Common myeloid progenitor, CD34-positive (primary cell): ENCODE data around the gene ZNF790.

ENCODE experiments used
- CTCF ChIA-PET: fragments of 350-600 bp; sonication (Branson Sonifier 250); formaldehyde crosslinking; loops from one replicate; lab custom pipeline; 2021; ENCODE audit warnings: antibody characterized with exemption; lab: Charles Lee
- POLR2A ChIA-PET: fragments of 350-600 bp; sonication (Branson Sonifier 250); formaldehyde crosslinking; loops from one replicate; lab custom pipeline; 2021; ENCODE audit warnings: antibody characterized with exemption; lab: Charles Lee
- DNase-seq, 3 donors: peaks; one replicate each; pipeline versions ENCODE4 v3.0.0 to v3.0.0-alpha.2; 2013
- H3K27ac ChIP-seq, 2 experiments: 1 replicate in 1 of 2; 2 replicates in 1 of 2; pipeline ENCODE4 v1.7.0; 2013; ENCODE audit warnings: inconsistent platforms in 2 of 2, low read length in 2 of 2, mild to moderate bottlenecking in 2 of 2, low read depth in 1 of 2, moderate library complexity in 1 of 2; ENCODE audit not compliant: severe bottlenecking in 2 of 2, insufficient read depth in 1 of 2, poor library complexity in 1 of 2
- H3K27me3 ChIP-seq, 5 experiments: replicated peaks in 2 of 5; 1 replicate in 3 of 5; 2 replicates in 2 of 5; pipeline versions ENCODE4 v1.6.1 to v1.7.0; 2013; ENCODE audit warnings: low read length in 4 of 5, mild to moderate bottlenecking in 2 of 5, moderate library complexity in 2 of 5, inconsistent platforms in 1 of 5; ENCODE audit not compliant: insufficient read depth in 5 of 5, control insufficient read depth in 4 of 5
- H3K36me3 ChIP-seq, 4 experiments: 1 replicate in 2 of 4; 2 replicates in 2 of 4; pipeline versions ENCODE4 v1.6.1 to v1.7.0; 2013; ENCODE audit warnings: low read length in 3 of 4, control low read depth in 1 of 4, mild to moderate bottlenecking in 1 of 4; ENCODE audit not compliant: control insufficient read depth in 4 of 4, insufficient read depth in 4 of 4
- H3K4me1 ChIP-seq, 4 experiments: 1 replicate in 3 of 4; 2 replicates in 1 of 4; pipeline versions ENCODE4 v1.6.1 to v1.7.1; 2013; ENCODE audit warnings: low read length in 3 of 4, mild to moderate bottlenecking in 3 of 4, control low read depth in 1 of 4, inconsistent platforms in 1 of 4, moderate library complexity in 1 of 4; ENCODE audit not compliant: control insufficient read depth in 4 of 4, insufficient read depth in 4 of 4; ENCODE audit errors: control extremely low read depth in 1 of 4
- H3K4me3 ChIP-seq, 7 experiments: 1 replicate in 4 of 7; 2 replicates in 3 of 7; pipeline versions ENCODE4 v1.5.1 to v1.7.0; 2013; ENCODE audit warnings: mild to moderate bottlenecking in 7 of 7, low read length in 6 of 7, moderate library complexity in 6 of 7, inconsistent platforms in 2 of 7, low read depth in 2 of 7, control low read depth in 1 of 7; ENCODE audit not compliant: insufficient read depth in 4 of 7, control insufficient read depth in 1 of 7; ENCODE audit errors: extremely low read depth in 1 of 7
- H3K9me3 ChIP-seq, 5 experiments: 1 replicate in 4 of 5; 2 replicates in 1 of 5; pipeline versions ENCODE4 v1.6.1 to v1.7.1; 2013; ENCODE audit warnings: low read length in 4 of 5, mild to moderate bottlenecking in 2 of 5, inconsistent platforms in 1 of 5, low read depth in 1 of 5, moderate library complexity in 1 of 5; ENCODE audit not compliant: control insufficient read depth in 4 of 5, insufficient read depth in 2 of 5; ENCODE audit errors: control extremely low read depth in 1 of 5
- WGBS: methylation state at CpG from one replicate; pipeline ENCODE4 v1.1.5; 2013; ENCODE audit not compliant: insufficient coverage; 5-methylcytosine and 5-hydroxymethylcytosine counted together

The ZNF790 gene

GRCh38 chr19:36772311-36773222, 65.6 kb downstream of the ZNF790 start, which contains the start of gene ZNF850:
ZNF850 (minus strand) TSS chr19:36772807; CDS start chr19:36762606, 10,201 bp downstream.
- POLR2A ChIA-PET: interaction anchor here (0.7 kb wide), 1 partner anchor 445 kb away, joined by 3 read pairs; the partner anchor contains the start of gene ZNF383
- WGBS: 0% methylated on average over 43 of the region's 57 CpGs
- peak; percentile 96 to 98 (median 97) for DNase-seq
- H3K36me3 ChIP-seq: peaks cover 0 to 12% (median 4%) of the 10 kb centered on the region in 4 experiments
- H3K4me1 ChIP-seq: peaks cover 0 to 20% (median 9%) of the 10 kb centered on the region in 4 experiments
- CTCF ChIA-PET: no interaction called here
- H3K4me3 ChIP-seq: peak within 1 kb of the TSS; percentile 88 to 99 (median 95)
- peak within 1 kb of the TSS; percentile 77 to 89 for H3K27ac ChIP-seq
- H3K9me3 ChIP-seq: peaks cover 1 to 56% (median 35%) of the 10 kb centered on the region in 5 experiments
- H3K27me3 ChIP-seq: no peaks in the 10 kb centered on the region

DNA sequence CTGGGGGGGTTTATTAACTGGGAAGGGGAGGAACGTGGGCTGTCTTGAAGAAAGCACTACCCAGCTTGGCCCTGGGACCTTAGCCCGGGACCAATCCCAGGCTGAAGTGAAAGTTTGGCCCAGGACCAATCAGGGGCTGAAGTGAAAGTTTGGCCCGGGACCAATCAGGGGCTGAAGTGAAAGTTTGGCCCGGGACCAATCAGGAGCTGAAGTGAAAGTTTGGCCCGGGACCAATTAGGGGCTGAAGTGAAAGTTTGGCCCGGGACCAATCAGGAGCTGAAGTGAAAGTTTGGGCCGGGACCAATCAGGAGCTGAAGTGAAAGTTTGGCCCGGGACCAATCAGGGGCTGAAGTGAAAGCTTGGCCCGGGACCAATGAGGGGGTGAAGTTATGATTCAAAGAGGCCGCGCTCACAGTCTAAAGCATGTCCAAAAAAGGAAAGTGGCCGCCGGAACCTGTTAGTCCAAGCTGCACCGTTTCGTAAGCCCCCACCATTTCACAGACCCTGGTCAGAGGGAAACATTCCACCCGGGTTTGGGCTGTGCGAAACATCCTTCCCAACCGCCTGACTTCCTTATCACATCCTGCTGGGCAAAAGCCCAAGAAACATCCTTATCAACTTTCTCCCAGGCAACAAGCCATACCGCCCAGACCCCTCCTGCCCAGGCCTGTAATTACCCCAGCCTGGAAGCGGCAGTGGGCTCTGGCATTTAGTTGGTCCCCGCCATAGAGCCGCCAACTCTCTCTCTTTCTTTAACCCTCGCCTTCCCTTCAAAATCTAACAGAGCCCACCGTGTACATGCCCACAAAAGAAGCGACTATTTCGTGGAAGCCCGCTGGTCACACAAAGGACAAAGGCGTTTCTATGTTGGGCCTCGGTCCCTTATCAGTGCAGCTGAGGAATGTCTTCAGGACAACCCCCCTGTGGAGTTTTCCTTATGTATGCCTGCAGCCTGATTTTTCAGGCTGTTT, 66.6 kb downstream of the ZNF790 start:
- WGBS: 2% methylated on average over 28 of the region's 29 CpGs
- ChIA-PET CTCF (interaction anchor here (0.6 kb wide), 1 partner anchor 66 kb away, joined by 3 read pairs; no protein-coding TSS in a partner anchor), POLR2A (interaction anchor here (0.6 kb wide), 1 partner anchor 652 kb away, joined by 3 read pairs; no protein-coding TSS in a partner anchor)
- H3K9me3 ChIP-seq: peaks cover 1 to 55% (median 34%) of the 10 kb centered on the region in 5 experiments
- peak overlapping the region; percentile 88 to 99 (median 95) for H3K4me3 ChIP-seq
- H3K36me3 ChIP-seq: peaks cover 0 to 14% (median 7%) of the 10 kb centered on the region in 4 experiments
- H3K4me1 ChIP-seq: peaks cover 0 to 20% (median 9%) of the 10 kb centered on the region in 4 experiments
- H3K27me3 ChIP-seq: no peaks in the 10 kb centered on the region
- H3K27ac ChIP-seq: peak overlapping the region; percentile 77 to 89
- peak; percentile 93 to 96 (median 95) for DNase-seq
